ENCODE measurements around the gene DNM2. TPM values are rescaled to one million over a fixed set of nuclear protein-coding genes. Genes with fewer than 3 reads are reported as not detected.

DNM2 gene
- total and polyA plus RNA-seq, 10 of the 15 experiments (the other 5 are each of a cell fraction or from before 2014, with no cell fraction given): 1.2 to 146 (median 68.9) TPM

DNA sequence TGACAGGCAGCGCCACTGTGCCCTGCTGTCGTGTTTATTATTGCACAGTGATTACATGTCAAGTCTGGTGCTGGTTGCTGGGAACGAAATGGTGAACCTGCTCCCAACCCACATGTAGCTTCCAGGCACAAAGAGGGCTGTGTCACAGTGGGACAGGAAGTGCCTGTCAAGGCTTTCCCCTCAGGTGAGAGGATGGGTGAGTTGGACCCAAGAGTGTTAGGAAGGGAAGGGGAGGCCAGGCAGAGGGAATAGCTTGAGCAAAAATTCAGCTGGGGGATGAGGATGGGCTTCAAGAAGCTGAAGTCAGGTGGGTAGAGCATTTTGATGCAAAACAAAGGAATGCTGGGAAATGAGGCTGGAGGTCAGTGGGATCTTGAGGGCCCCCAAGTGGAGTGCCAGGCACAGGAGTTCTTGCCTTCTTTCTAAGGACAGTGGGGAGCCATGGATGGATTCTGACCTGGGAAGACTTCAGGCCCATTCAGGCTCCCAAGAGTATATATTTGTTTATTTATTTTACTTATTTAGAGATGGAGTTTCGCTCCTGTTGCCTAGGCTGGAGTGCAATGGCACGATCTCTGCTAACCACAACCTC lies 25.1 kb upstream of the DNM2 start:
- no TSS peak for BruUV-seq (replicated peaks)
- ATAC-seq: no peak
- RAD21 ChIA-PET (ENCODE audit: unreplicated experiment): interaction anchor here (1.7 kb wide), 1 partner anchor 111 kb away, joined by 5 read pairs; no protein-coding TSS in a partner anchor
- POLR2A ChIA-PET: interaction anchor here (0.5 to 1.0 kb wide), 4 partner anchors 39 to 365 kb away, joined by 3 to 4 read pairs (median 3); no protein-coding TSS in a partner anchor
- H3K4me2 ChIP-seq (ENCODE audit: control insufficient read depth, insufficient read depth): no peak overlapping the region
- SMC1A ChIA-PET (ENCODE audit: uncharacterized antibody, unreplicated experiment): interaction anchor here (0.6 to 1.0 kb wide), 2 partner anchors 26 to 34 kb away, joined by 3 to 4 read pairs; no protein-coding TSS in a partner anchor
- DNase-seq (ENCODE audit: low read depth, low spot score): no peak
- intact Hi-C loops (cut with micrococcal nuclease; ENCODE audit: unreplicated experiment): no loop called here
- H3K27me3 ChIP-seq (replicated peaks in 1 of 2; ENCODE audit: control insufficient read depth in 2 of 2, insufficient read depth in 2 of 2, low read length in 1 of 2): no peaks in the 10 kb centered on the region
- H2AFZ ChIP-seq (ENCODE audit: control insufficient read depth, low read depth, low read length): no peak overlapping the region
- no peak for TF ChIP-seq BCL11A (IDR thresholded peaks at IDR 0.05; ENCODE audit: low read depth, low read length)
- TF ChIP-seq, protein P1, sequence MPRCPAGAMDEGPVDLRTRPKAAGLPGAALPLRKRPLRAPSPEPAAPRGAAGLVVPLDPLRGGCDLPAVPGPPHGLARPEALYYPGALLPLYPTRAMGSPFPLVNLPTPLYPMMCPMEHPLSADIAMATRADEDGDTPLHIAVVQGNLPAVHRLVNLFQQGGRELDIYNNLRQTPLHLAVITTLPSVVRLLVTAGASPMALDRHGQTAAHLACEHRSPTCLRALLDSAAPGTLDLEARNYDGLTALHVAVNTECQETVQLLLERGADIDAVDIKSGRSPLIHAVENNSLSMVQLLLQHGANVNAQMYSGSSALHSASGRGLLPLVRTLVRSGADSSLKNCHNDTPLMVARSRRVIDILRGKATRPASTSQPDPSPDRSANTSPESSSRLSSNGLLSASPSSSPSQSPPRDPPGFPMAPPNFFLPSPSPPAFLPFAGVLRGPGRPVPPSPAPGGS (IDR thresholded peaks at IDR 0.05; ENCODE audit: borderline replicate concordance, insufficient read depth, low read depth, low read length, poor library complexity, severe bottlenecking): peak; percentile 17
- TF ChIP-seq, protein P2, sequence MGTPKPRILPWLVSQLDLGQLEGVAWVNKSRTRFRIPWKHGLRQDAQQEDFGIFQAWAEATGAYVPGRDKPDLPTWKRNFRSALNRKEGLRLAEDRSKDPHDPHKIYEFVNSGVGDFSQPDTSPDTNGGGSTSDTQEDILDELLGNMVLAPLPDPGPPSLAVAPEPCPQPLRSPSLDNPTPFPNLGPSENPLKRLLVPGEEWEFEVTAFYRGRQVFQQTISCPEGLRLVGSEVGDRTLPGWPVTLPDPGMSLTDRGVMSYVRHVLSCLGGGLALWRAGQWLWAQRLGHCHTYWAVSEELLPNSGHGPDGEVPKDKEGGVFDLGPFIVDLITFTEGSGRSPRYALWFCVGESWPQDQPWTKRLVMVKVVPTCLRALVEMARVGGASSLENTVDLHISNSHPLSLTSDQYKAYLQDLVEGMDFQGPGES (IDR thresholded peaks at IDR 0.05): no peak
- peak; percentile 19; the same call in 1 of the 2 replicates for TF ChIP-seq POLR2A (IDR thresholded peaks at IDR 0.05; ENCODE audit: low read depth, low read length)
- TF ChIP-seq MTA3 (IDR thresholded peaks at IDR 0.05; ENCODE audit: borderline replicate concordance, low read length): peak; percentile 30; the same call in 1 of the 2 replicates
- TF ChIP-seq, protein P3, sequence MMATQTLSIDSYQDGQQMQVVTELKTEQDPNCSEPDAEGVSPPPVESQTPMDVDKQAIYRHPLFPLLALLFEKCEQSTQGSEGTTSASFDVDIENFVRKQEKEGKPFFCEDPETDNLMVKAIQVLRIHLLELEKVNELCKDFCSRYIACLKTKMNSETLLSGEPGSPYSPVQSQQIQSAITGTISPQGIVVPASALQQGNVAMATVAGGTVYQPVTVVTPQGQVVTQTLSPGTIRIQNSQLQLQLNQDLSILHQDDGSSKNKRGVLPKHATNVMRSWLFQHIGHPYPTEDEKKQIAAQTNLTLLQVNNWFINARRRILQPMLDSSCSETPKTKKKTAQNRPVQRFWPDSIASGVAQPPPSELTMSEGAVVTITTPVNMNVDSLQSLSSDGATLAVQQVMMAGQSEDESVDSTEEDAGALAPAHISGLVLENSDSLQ (IDR thresholded peaks at IDR 0.05): no peak
- no peak for TF ChIP-seq NFYB (IDR thresholded peaks at IDR 0.05; ENCODE audit: insufficient read depth, low read depth, low read length)
- no peak for TF ChIP-seq CHD4 (IDR thresholded peaks at IDR 0.05)
- TF ChIP-seq GATAD2B (conservative IDR thresholded peaks at IDR 0.05; ENCODE audit: low read depth): no peak
- H4K20me1 ChIP-seq (ENCODE audit: control insufficient read depth, insufficient read depth): no peaks in the 10 kb centered on the region; the same call in 1 of the 2 replicates
- WGBS (ENCODE audit: insufficient coverage, insufficient replicate concordance, low lambda C conversion rate, missing lambda C conversion rate): 84% methylated on average over 5 of the region's 5 CpGs
- CTCF ChIA-PET: interaction anchor here (0.5 to 1.9 kb wide), 5 partner anchors 9 to 121 kb away, joined by 3 to 9 read pairs (median 5); partner anchors contain the start of gene DNM2
- H3K79me2 ChIP-seq (ENCODE audit: control insufficient read depth, insufficient read depth, low read length): no peaks in the 10 kb centered on the region
- no peak overlapping the region for H3K27ac ChIP-seq (ENCODE audit: control insufficient read depth, insufficient read depth)
- no peak overlapping the region for H3K4me3 ChIP-seq
- no peak overlapping the region for H3K9ac ChIP-seq (ENCODE audit: control insufficient read depth, insufficient read depth, low read length)
- no peaks in the 10 kb centered on the region for H3K9me3 ChIP-seq (replicated peaks; ENCODE audit: control insufficient read depth, insufficient read depth, low read length)
- FAIRE-seq: no peak
- peaks cover 18 to 43% of the 10 kb centered on the region in 2 experiments; a peak in 3 of 4 replicates for H3K36me3 ChIP-seq (ENCODE audit: control insufficient read depth in 2 of 2, insufficient read depth in 2 of 2, low read length in 1 of 2)
- in situ Hi-C loops (cut with MboI): no loop called here
- no peaks in the 10 kb centered on the region for H3K4me1 ChIP-seq (ENCODE audit: control insufficient read depth, insufficient read depth, low read length)
